H1 (cell line): ENCODE results near the gene BIRC2. TPM values are rescaled to one million over a fixed set of nuclear protein-coding genes. Genes with fewer than 3 reads are reported as not detected.

Experiments used
- BRCA1 ChIP-seq: IDR thresholded peaks from 2 replicates; pipeline ENCODE4 v1.6.1; 2012; ENCODE audit warnings: low read depth, low read length, improper control_type of control experiment
- CBX5 ChIP-seq: fragments of 300-800, 300-1000 bp; sonication (generic); IDR thresholded peaks from 2 replicates; pipeline ENCODE4 v1.7.1; 2016; ENCODE audit warnings: antibody characterized with exemption, low read length, low read depth
- CBX8 ChIP-seq: fragments of 300-800, 300-1000 bp; sonication (generic); IDR thresholded peaks from 2 replicates; pipeline ENCODE4 v1.7.1; 2016; ENCODE audit warnings: low read depth, low read length, borderline replicate concordance
- CHD1 ChIP-seq: IDR thresholded peaks from 2 replicates; pipeline ENCODE4 v1.6.1; 2012; ENCODE audit warnings: low read depth, low read length, improper control_type of control experiment
- EGR1 ChIP-seq: IDR thresholded peaks from 2 replicates; pipeline ENCODE4 v1.6.1; 2011; ENCODE audit warnings: low read depth, low read length, borderline replicate concordance
- EZH2 ChIP-seq: fragments of 200-600 bp; sonication (generic); IDR thresholded peaks from 2 replicates; pipeline ENCODE4 v1.7.1; 2012; ENCODE audit warnings: low read depth, mild to moderate bottlenecking, moderate library complexity, low read length, inconsistent platforms; ENCODE audit not compliant: severe bottlenecking
- GTF2F1 ChIP-seq: IDR thresholded peaks from 2 replicates; pipeline ENCODE4 v1.6.1; 2012; ENCODE audit warnings: low read depth, low read length, improper control_type of control experiment, borderline replicate concordance
- HDAC2 ChIP-seq, 2 experiments: fragments of 300-600 bp in 1 of 2; sonication (generic) in 1 of 2; IDR thresholded peaks; 2 replicates each; pipeline ENCODE4 v1.6.1; 2011 to 2012; ENCODE audit warnings: low read depth in 2 of 2, low read length in 2 of 2, mild to moderate bottlenecking in 2 of 2, moderate library complexity in 2 of 2, borderline replicate concordance in 1 of 2, inconsistent platforms in 1 of 2
- JUND ChIP-seq: IDR thresholded peaks from 2 replicates; pipeline ENCODE4 v1.6.1; 2011; ENCODE audit warnings: mild to moderate bottlenecking, improper control_type of control experiment, low read length
- KDM4A ChIP-seq: IDR thresholded peaks from one replicate; pipeline ENCODE4 v1.7.1; 2012; ENCODE audit warnings: low read depth, mild to moderate bottlenecking, moderate library complexity, low read length, inconsistent platforms; ENCODE audit not compliant: severe bottlenecking
- NANOG ChIP-seq: IDR thresholded peaks from 2 replicates; pipeline ENCODE4 v1.6.1; 2011; ENCODE audit warnings: low read length, low read depth, mild to moderate bottlenecking, inconsistent platforms; ENCODE audit not compliant: insufficient read depth, poor library complexity, severe bottlenecking
- POLR2A ChIP-seq, 2 experiments: IDR thresholded peaks; 1 replicate in 1 of 2; 2 replicates in 1 of 2; pipeline ENCODE4 v1.6.1; 2011; ENCODE audit warnings: low read depth in 2 of 2, low read length in 2 of 2, mild to moderate bottlenecking in 2 of 2; ENCODE audit errors: control extremely low read depth in 1 of 2
- SIRT6 ChIP-seq: IDR thresholded peaks from one replicate; pipeline ENCODE4 v1.7.1; 2012; ENCODE audit warnings: low read length, inconsistent platforms
- SIX5 ChIP-seq: IDR thresholded peaks from 2 replicates; pipeline ENCODE4 v1.6.1; 2011; ENCODE audit warnings: mild to moderate bottlenecking, low read depth, low read length
- SP1 ChIP-seq: IDR thresholded peaks from 2 replicates; pipeline ENCODE4 v1.6.1; 2011; ENCODE audit warnings: low read depth, low read length
- SP2 ChIP-seq: IDR thresholded peaks from 2 replicates; pipeline ENCODE4 v1.6.1; 2012; ENCODE audit warnings: mild to moderate bottlenecking, low read length, inconsistent platforms
- SP4 ChIP-seq: IDR thresholded peaks from 2 replicates; pipeline ENCODE4 v1.6.1; 2012; ENCODE audit warnings: low read length, inconsistent platforms
- YY1 ChIP-seq: IDR thresholded peaks from 2 replicates; pipeline ENCODE4 v1.6.1; 2011; ENCODE audit warnings: low read depth, mild to moderate bottlenecking, low read length
- ZNF274 ChIP-seq: IDR thresholded peaks from 2 replicates; pipeline ENCODE4 v1.7.0; 2012; ENCODE audit warnings: low read length, borderline replicate concordance; ENCODE audit errors: extremely low read depth
- polyA plus RNA-seq, 7 experiments: library from polyadenylated mRNA; depleted of rRNA in 3 of 7; stranded (reverse) in 5 of 7; unstranded in 2 of 7; fragments of >200 nt in 5 of 7; fragments of 200-250 nt in 2 of 7; gene quantifications; 1 replicate in 5 of 7; 2 replicates in 1 of 7; 4 replicates in 1 of 7; pipeline versions ENCODE4 v1.2.1 to v1.2.3, GENCODE V29; 2011 to 2013; ENCODE audit warnings: missing spikeins in 2 of 7, mixed read lengths in 2 of 7
- total RNA-seq: library from RNA; stranded (reverse); fragmentation: NEBNext Ultra II Directional; extraction: Animal tissue kit (Norgen Biotek cat#: 25700); gene quantifications from 2 replicates; pipeline ENCODE4 v1.2.1, GENCODE V29; 2021
- TF ChIP-seq, protein P1 (sequence below): IDR thresholded peaks from 2 replicates; pipeline ENCODE4 v1.6.1; 2011; ENCODE audit warnings: low read length, improper control_type of control experiment
- TF ChIP-seq, protein P2 (sequence below): IDR thresholded peaks from 2 replicates; pipeline ENCODE4 v1.6.1; 2012; ENCODE audit warnings: low read length, inconsistent platforms
- TF ChIP-seq, protein P3 (sequence below): IDR thresholded peaks from 2 replicates; pipeline ENCODE4 v1.6.1; 2011; ENCODE audit warnings: low read depth, mild to moderate bottlenecking, low read length; ENCODE audit not compliant: insufficient read depth

BIRC2 gene
- total and polyA plus RNA-seq, 2 of the 8 experiments (the other 6 are each of a cell fraction or from before 2014, with no cell fraction given), result 18.4 to 24.7 TPM

DNA sequence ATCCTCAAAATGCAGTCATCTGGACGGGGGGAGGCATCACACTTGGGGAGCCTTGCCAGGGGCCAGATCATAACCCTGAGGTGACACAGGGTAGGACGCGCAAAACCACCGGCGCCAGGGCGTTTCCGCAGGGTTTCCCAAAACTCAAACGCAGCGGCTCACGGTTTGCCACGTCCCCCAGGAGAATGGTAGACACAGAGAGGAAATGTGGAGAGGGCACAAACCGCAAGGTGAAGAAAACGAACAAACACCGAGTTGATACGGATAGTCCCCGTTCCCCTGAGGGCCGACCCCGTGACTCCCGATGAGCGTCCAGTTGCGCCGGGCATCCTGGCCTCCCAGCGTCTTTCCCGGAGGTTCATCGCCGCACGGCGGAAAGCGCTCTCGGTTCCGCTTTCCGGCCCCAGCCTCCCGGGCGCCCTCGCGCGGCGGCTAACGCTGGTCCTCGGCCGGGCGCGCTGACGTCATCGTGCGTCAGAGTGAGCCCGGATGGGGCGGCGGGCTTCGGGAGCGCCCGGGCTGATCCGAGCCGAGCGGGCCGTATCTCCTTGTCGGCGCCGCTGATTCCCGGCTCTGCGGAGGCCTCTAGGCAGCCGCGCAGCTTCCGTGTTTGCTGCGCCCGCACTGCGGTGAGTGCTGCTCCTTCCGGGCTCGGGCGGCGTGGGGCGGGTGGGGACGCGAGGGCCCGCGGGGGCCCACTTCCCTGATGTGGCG, at the start of gene BIRC2 (continued):
- TF ChIP-seq CBX5 (no peak), SP4 (no peak), KDM4A (peak; percentile 75), YY1 (peak; percentile 41; the same call in 1 of the 2 replicates), JUND (peak; percentile 96), SIRT6 (no peak), GTF2F1 (0 out of 2 replicates have a peak, but pooled peaks have one; percentile 9), ZNF274 (no peak), NANOG (peak; percentile 29), CBX8 (no peak), CHD1 (no peak), EZH2 (no peak), POLR2A (IDR thresholded peaks at IDR 0.05; ENCODE audit: control extremely low read depth in 1 of 2, low read depth in 2 of 2, low read length in 2 of 2) (peak; percentile 78 to 82), SIX5 (no peak), HDAC2 (IDR thresholded peaks at IDR 0.05; ENCODE audit: borderline replicate concordance in 1 of 2, low read depth in 2 of 2, low read length in 2 of 2) (no peak), BRCA1 (no peak), SP1 (no peak), SP2 (no peak), EGR1 (no peak)
- TF ChIP-seq, protein P1, sequence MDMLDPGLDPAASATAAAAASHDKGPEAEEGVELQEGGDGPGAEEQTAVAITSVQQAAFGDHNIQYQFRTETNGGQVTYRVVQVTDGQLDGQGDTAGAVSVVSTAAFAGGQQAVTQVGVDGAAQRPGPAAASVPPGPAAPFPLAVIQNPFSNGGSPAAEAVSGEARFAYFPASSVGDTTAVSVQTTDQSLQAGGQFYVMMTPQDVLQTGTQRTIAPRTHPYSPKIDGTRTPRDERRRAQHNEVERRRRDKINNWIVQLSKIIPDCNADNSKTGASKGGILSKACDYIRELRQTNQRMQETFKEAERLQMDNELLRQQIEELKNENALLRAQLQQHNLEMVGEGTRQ, result peak; percentile 42; the same call in 1 of the 2 replicates
- TF ChIP-seq, protein P2, sequence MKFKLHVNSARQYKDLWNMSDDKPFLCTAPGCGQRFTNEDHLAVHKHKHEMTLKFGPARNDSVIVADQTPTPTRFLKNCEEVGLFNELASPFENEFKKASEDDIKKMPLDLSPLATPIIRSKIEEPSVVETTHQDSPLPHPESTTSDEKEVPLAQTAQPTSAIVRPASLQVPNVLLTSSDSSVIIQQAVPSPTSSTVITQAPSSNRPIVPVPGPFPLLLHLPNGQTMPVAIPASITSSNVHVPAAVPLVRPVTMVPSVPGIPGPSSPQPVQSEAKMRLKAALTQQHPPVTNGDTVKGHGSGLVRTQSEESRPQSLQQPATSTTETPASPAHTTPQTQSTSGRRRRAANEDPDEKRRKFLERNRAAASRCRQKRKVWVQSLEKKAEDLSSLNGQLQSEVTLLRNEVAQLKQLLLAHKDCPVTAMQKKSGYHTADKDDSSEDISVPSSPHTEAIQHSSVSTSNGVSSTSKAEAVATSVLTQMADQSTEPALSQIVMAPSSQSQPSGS, result peak; percentile 93
- TF ChIP-seq, protein P3, sequence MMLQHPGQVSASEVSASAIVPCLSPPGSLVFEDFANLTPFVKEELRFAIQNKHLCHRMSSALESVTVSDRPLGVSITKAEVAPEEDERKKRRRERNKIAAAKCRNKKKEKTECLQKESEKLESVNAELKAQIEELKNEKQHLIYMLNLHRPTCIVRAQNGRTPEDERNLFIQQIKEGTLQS, result peak; percentile 90
